ENCODE measurements around the gene RRN3. TPM values are rescaled to one million over a fixed set of nuclear protein-coding genes. Genes with fewer than 3 reads are reported as not detected.
A peak's percentile ranks its signal among the peaks of the same experiment; 100 is the strongest.
"Not testable (repeated sequence)": the region's sequence is repeated elsewhere in the genome, so short reads cannot be mapped to it uniquely, and the experiment has no call there.

The RRN3 gene
- polyA plus RNA-seq, 3 donors from 2014 or later = 15.2 to 30.6 (median 17.4) TPM

DNA sequence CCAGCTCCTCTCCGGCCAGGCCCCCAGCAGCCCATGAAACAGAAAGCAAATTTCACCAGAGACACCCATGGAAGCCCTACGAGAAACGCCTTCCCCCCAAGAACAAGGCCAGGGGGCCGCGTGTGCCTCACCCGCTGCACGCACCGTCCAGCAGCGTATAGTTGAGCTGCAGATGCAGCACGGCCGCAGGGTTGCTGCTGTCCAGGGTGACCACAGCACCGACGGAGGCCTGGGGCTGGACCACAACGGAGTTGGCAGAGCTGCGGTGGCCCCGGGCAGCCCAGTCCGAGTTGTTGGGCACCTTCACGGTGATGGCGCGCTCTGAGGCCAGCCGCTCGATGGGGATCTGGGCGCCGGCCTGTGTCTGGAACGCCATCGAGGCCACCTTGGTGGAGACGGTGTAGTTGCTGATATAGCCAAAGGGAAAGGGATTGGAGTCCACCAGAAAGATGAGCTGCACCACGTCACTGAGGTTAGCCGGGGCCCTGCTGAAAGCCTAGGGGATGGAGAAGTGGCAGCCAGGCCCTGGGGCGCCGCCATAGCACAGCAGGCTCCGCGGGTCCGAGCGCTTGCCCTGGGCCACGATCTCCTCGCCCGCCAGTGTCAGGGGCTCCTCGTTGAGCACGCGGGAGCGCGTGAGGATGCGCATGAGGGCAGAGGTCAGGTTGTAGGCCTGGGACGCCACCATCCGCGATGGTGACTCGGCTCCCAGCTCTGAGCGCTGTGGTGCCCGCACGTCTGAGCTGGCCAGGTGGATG lies 37.0 kb upstream of the RRN3 start:
- not testable (repeated sequence) for H3K27me3 Mint-ChIP-seq (ENCODE audit: low read depth in 3 of 3); H3K4me3 Mint-ChIP-seq; H3K27ac Mint-ChIP-seq; DNase-seq; H3K4me1 Mint-ChIP-seq; H3K9me3 Mint-ChIP-seq; H3K36me3 Mint-ChIP-seq

DNA sequence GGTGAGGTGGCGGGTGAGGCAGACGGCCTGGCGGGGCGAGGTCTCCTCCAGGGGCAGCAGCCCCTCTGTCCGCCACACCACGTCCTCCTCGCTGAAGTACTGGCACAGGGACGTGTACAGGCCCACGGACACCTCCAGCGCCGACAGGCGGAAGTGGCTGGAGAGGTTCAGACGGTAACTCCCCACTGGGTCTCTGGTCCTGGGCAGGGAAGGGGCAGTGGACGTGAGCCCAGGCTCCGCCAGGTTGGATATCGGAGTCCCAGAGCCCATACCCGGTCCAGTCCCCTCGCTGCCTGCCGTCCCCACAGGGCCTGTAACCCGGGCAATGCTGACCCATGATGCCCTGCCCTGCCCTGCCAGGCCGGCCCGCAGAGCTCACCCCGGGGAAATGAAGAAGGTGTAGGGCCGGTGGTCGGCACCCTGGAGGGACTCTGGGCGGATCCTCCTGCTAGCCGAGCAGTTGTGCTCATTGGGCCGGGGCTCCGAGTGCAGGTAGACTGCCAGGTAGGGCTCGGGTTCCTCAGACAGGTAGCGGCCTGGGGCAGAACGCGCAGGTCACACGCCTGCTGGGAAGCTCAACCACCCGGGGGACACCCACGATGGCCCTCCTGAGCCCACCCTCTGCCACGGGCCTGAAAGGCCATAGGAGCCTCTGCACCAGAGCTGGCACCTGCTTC lies 36.3 kb upstream of the RRN3 start:
- H3K4me1 Mint-ChIP-seq; H3K4me3 Mint-ChIP-seq; H3K36me3 Mint-ChIP-seq; H3K27me3 Mint-ChIP-seq (ENCODE audit: low read depth in 3 of 3); H3K9me3 Mint-ChIP-seq; DNase-seq; H3K27ac Mint-ChIP-seq: not testable (repeated sequence)

DNA sequence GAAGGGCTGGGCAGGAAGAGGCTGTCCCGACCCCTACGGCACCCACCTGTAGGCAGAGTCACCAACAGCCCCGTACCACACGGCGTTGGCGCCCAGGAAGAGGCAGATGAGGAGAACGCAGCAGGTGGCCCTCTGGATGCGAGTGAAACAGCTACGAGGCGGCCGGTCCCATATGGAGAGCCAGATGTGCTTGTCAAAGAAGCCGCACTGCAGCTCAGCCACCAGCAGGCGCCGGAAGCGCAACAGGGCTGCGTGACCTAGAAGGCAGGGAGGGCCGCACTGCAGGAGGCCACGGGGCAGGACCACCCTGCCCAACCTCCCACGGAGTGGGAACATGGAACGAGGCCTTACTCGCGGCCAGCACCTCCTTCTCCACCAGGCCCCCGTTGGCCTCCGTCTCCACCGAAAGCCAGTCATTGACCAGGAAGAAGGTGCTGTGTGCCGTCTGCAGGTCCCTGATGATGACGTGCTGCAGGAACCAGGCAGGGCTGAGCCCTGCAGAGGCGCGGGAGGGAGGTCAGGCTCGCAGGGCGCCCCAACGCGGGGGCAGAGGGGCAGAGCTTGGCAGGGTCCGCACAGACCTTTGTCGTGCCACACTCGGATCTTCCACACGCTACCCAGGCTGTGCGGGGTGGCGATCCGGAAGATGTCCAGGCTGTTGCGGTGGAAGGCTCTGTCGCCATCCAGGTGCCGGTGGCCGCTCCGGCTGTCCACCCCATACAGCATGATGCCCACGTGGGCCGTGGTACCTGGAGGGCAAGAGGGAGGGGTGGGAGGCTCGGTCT lies 33.8 kb upstream of the RRN3 start:
- not testable (repeated sequence) for H3K27ac Mint-ChIP-seq; H3K27me3 Mint-ChIP-seq (ENCODE audit: low read depth in 3 of 3); DNase-seq; H3K36me3 Mint-ChIP-seq; H3K9me3 Mint-ChIP-seq; H3K4me1 Mint-ChIP-seq; H3K4me3 Mint-ChIP-seq

DNA sequence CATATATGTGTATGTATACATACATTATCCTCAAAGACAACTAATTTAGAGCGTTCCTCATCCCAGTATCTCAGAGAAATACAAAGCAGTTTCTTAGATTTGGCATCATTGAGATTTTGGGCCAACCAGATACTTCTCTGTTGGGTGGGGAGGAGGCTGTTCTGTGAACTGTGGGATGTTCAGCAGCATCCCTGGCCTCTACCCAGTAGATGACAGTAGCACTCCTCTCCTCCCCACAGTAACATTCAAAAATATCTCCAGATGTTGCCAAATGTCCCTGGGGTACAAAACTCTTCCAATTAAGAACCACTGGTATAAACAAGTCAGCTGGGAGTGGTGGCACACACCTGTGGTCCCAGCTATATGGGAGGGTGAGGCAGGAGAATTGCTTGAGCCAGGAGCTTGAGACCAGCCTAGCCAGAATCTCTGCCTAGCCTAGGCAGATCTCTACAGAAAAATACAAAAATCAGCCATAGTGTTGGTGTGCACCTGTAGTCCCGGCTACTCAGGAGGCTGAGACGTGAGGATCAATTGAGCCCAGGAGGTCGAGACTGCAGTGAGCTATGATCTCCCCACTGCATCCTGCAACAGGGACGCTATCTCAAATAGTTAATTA lies 6.4 kb upstream of the RRN3 start:
- not testable (repeated sequence) for H3K27ac Mint-ChIP-seq; H3K27me3 Mint-ChIP-seq (ENCODE audit: low read depth in 3 of 3); H3K4me1 Mint-ChIP-seq; H3K4me3 Mint-ChIP-seq; DNase-seq; H3K9me3 Mint-ChIP-seq; H3K36me3 Mint-ChIP-seq

DNA sequence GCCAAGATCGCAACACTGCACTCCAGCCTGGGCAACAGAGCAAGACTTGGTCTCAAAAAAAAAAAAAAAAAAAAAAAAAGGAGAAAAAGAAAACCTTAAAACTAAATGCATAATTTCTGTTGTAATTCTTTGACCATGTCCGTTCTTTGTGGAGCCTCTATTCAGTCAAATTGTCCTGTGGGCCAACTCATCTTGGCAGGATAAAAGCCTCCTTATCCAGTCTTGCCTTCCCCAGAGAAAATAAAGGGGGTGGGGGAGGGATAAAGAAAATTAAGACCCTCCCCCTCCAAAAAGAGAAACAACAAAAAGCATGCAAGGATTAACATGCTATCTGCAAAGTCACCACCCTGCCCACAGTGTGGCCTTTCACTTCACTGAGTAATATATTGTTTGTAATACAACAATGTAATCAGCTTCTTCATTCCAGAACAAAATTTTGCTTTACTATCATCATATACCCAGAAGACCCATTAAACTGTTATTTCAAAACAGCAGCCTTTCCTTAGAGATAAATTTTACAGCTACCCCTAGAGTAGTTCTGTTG lies 5.4 kb upstream of the RRN3 start:
- not testable (repeated sequence) for H3K4me3 Mint-ChIP-seq; H3K4me1 Mint-ChIP-seq; H3K9me3 Mint-ChIP-seq; H3K27ac Mint-ChIP-seq; H3K36me3 Mint-ChIP-seq; DNase-seq; H3K27me3 Mint-ChIP-seq (ENCODE audit: low read depth in 3 of 3)

DNA sequence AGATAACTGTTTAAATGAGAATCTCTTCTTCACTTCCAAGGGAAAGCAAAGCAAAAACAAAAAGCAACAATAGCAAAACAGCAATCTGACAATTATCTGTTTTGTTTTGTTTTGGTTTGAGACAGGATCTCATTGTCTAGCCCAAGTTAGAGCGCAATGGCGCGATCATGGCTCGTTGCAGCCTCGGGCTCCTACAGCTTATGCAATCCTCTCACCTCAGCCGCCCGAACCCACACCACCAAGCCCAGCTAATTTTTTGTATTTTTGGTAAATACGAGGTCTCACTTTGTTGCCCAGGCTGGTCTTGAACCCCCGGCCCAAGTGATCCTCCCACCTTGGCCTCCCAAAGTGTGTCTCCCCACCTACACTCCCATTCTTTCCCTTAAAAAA lies 2.5 kb upstream of the RRN3 start:
- peak overlapping the region in 3 of 5 donors; percentile 27 to 47 (median 39) for H3K4me3 Mint-ChIP-seq
- DNase-seq; H3K9me3 Mint-ChIP-seq; H3K36me3 Mint-ChIP-seq; H3K27me3 Mint-ChIP-seq (ENCODE audit: low read depth in 3 of 3): not testable (repeated sequence)
- H3K4me1 Mint-ChIP-seq = peaks cover 21 to 27% of the 10 kb centered on the region in 2 donors
- H3K27ac Mint-ChIP-seq = peak overlapping the region in 2 of 6 donors; percentile 45 to 53

DNA sequence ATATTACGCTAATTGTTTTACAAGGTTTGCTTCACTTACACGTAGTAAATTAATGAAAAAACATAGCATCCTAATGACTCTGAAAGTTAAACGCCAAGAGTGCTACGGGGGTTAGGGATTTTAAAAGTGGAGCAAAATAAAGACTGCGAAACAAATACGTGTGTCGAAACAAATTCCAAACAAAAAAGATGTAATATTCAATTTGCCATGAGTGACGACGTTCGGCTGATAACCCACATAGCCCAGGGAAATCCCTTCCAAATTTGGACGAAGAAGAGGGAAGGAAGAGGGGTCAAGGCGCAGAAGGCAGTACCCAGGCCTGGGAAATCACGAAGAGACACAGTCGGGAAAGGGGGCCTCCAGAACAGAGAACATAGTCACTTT lies 509 bp downstream of the RRN3 start:
- not testable (repeated sequence) for H3K9me3 Mint-ChIP-seq; H3K36me3 Mint-ChIP-seq; DNase-seq; H3K27me3 Mint-ChIP-seq (ENCODE audit: low read depth in 3 of 3)
- Mint-ChIP-seq H3K27ac (peak overlapping the region; percentile 93 to 97 (median 96)), H3K4me3 (peak overlapping the region; percentile 98 to 99 (median 99)), H3K4me1 (peaks cover 22 to 27% of the 10 kb centered on the region in 2 donors)

DNA sequence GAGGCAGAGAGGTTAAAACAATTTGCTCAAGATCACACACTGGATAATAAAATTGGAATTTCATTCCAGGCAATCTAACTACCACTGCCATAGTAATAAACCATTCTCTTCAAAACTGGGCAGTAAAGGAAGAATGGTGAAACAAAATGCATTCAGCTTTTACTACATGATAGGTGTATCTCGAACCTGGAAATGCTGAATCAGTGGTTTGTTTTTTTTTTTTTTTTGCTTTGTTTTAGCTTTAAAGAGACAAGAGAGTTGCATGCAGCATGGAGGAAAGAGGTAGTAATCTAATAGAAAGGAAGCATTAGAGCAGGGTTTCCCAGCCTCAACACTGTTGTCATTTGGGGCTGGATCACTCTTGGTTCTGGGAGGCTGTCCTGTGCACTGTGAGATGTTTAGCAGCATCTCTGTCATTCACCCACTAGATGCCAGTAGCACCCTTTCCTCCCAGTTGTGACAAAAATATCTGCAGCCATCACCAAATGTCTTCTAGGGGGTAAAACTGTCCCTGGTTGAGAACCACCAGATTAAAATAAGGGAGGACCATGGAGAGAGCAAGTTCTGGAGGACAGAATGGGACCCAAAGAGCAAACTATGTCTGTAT lies 3.3 kb downstream of the RRN3 start:
- H3K27ac Mint-ChIP-seq = peak overlapping the region in 4 of 6 donors; percentile 40 to 69 (median 54)
- not testable (repeated sequence) for DNase-seq; H3K27me3 Mint-ChIP-seq (ENCODE audit: low read depth in 3 of 3); H3K9me3 Mint-ChIP-seq; H3K36me3 Mint-ChIP-seq
- H3K4me3 Mint-ChIP-seq = peak overlapping the region in 1 of 5 donors; percentile 43
- H3K4me1 Mint-ChIP-seq = peaks cover 22 to 32% of the 10 kb centered on the region in 2 donors

DNA sequence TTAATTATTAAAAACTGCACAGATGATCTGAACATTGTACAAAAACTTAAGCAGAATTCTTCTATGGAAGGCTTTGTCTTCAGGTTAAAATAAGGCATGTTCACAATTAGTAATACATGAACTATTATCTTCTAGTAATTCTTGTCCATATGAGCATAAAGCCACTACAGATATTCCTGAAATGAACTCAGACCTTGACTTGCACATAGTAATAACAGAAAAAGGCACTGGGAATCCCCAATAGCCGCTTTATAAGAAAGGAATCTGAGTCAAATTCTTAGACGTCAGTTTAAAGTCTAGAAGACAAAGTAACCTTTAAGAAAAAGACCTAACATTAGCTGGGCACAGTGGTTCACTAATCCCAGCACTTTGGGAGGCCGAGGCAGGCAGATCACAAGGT lies 11.3 kb downstream of the RRN3 start:
- H3K4me3 Mint-ChIP-seq; H3K4me1 Mint-ChIP-seq; H3K27me3 Mint-ChIP-seq (ENCODE audit: low read depth in 3 of 3); DNase-seq; H3K9me3 Mint-ChIP-seq; H3K27ac Mint-ChIP-seq: not testable (repeated sequence)
- peaks cover 7 to 30% (median 9%) of the 10 kb centered on the region in 3 donors for H3K36me3 Mint-ChIP-seq

DNA sequence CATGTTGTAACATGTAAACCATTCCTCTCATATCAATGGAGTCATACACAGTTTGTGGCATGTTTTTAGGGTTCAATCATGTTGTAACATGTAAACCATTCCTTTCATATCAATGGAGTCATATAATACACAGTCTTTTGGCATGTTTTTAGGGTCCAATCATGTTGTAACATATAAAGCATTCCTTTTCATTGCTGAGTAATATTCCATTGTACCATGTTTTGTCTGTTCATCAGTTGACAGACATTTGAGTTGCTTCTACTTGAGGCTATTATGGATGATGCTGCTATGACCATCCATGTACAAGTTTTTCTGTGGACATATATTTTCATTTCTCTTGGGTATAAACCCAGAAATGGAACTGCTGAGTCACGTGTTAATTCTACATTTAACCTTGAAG lies 13.2 kb downstream of the RRN3 start:
- DNase-seq; H3K27ac Mint-ChIP-seq; H3K9me3 Mint-ChIP-seq; H3K27me3 Mint-ChIP-seq (ENCODE audit: low read depth in 3 of 3); H3K4me3 Mint-ChIP-seq; H3K4me1 Mint-ChIP-seq: not testable (repeated sequence)
- H3K36me3 Mint-ChIP-seq = peaks cover 7 to 42% (median 9%) of the 10 kb centered on the region in 3 donors

DNA sequence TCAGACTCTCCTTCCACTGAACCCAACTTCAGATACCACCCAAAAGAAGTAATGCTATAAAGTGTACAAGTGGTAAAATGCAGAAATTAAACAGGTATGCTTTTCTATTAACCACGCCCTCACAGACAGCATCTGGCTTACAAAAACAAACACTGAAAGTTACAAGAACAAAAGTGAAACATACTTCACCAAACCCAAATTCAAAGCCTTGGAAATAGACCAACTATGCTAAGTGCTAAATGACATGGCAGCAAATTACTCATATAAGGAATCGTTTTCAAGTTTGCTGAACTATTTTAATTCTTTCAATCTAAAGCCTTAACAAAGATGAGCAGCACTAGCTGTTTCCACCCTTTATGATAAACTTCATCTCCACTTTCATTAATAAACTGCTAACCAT lies 17.9 kb downstream of the RRN3 start:
- H3K27me3 Mint-ChIP-seq (ENCODE audit: low read depth in 3 of 3); H3K4me3 Mint-ChIP-seq; H3K9me3 Mint-ChIP-seq; H3K4me1 Mint-ChIP-seq; DNase-seq: not testable (repeated sequence)
- Mint-ChIP-seq H3K27ac (peak overlapping the region in 3 of 6 donors; percentile 4 to 62 (median 29)), H3K36me3 (peaks cover 0 to 40% (median 17%) of the 10 kb centered on the region in 3 donors)

DNA sequence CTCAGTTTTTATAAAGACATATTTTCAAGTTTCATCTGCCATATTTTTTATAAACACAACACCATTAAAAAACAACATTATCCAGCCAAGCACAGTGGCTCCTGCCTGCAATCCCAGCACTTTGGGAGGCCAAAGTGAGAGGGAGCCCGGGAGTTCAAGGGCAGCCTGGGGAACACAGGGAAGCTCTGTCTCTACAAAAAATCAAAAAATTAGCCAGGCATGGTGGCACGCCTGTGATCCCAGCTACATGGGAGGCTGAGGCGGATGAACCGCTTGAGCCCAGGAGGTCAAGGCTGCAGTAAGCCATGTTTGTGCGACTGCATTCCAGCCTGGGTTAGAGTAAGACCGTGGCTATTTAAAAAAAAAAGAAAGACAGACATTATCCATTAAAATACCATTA lies 21.0 kb downstream of the RRN3 start:
- peaks cover 0 to 2% (median 0%) of the 10 kb centered on the region in 3 donors for H3K27me3 Mint-ChIP-seq (ENCODE audit: low read depth in 3 of 3)

More for the DNA sequence above, 21.0 kb downstream of the RRN3 start:
- no peak overlapping the region for H3K4me3 Mint-ChIP-seq
- no peaks in the 10 kb centered on the region for H3K4me1 Mint-ChIP-seq
- no peaks in the 10 kb centered on the region for H3K9me3 Mint-ChIP-seq
- no peak for DNase-seq
- H3K36me3 Mint-ChIP-seq = peaks cover 0 to 37% (median 17%) of the 10 kb centered on the region in 3 donors
- H3K27ac Mint-ChIP-seq = no peak overlapping the region

Measured in immature natural killer cell (primary cell).